Ovary (tissue), 9 donors: Measurements from ENCODE around the gene PNLIPRP2. TPM values are rescaled to one million over a fixed set of nuclear protein-coding genes. Genes with fewer than 3 reads are reported as not detected.

Source experiments
- DNase-seq, 5 donors: peaks; one replicate each; pipeline ENCODE4 v3.0.0-alpha.2; 2019 to 2020
- H3K27ac ChIP-seq, 2 donors: fragments of 200-600 bp; one replicate each; pipeline versions ENCODE4 v1.5.1 to v1.8.0; 2019 to 2022
- H3K27me3 ChIP-seq: fragments of 200-600 bp; one replicate; pipeline ENCODE4 v1.8.0; 2022
- H3K36me3 ChIP-seq: fragments of 200-600 bp; sonication (generic); one replicate; pipeline ENCODE4 v1.5.1; 2019
- H3K4me1 ChIP-seq: one replicate; pipeline ENCODE4 v1.8.1; 2013; ENCODE audit warnings: mild to moderate bottlenecking, moderate library complexity; ENCODE audit not compliant: insufficient read depth
- H3K4me3 ChIP-seq: fragments of 200-600 bp; sonication (generic); one replicate; pipeline ENCODE4 v1.5.1; 2017
- H3K9me3 ChIP-seq, 2 donors: fragments of 200-600 bp in 1 of 2; sonication (generic) in 1 of 2; one replicate each; pipeline versions ENCODE4 v1.5.1 to v1.8.1; 2013 to 2019; ENCODE audit warnings: mild to moderate bottlenecking in 1 of 2, moderate library complexity in 1 of 2
- EP300 ChIP-seq: sonication (generic); formaldehyde crosslinking; IDR thresholded peaks from one replicate; pipeline ENCODE4 v1.6.1; 2017; ENCODE audit warnings: antibody characterized with exemption
- POLR2A ChIP-seq: fragments of 450-650 bp; IDR thresholded peaks from one replicate; pipeline ENCODE4 v1.6.1; 2017; ENCODE audit warnings: antibody characterized with exemption, mild to moderate bottlenecking, moderate library complexity
- WGBS, 3 donors: extraction: QIAGEN DNeasy Blood & Tissue Kit in 1 of 3; methylation state at CpG; one replicate each; pipeline versions ENCODE4 v1.1.5 to v1.1.7; 2013 to 2017; 5-methylcytosine and 5-hydroxymethylcytosine counted together
- intact Hi-C, 4 donors: fragments of 100-400 bp; cut with DNase I; formaldehyde crosslinking; loops; one replicate each; pipeline versions ENCODE4 v1.11.0 to v1.15.1; 2022 to 2023
- polyA plus RNA-seq, 2 donors: library from polyadenylated mRNA; stranded (reverse); fragments of 200-250 nt in 1 of 2; fragments of 350-450 nt in 1 of 2; fragmentation: Illumina TruSeq in 1 of 2; extraction: RNeasy Lipid Tissue Mini Kit (QIAGEN cat#74804) in 1 of 2; gene quantifications; one replicate each; pipeline ENCODE4 v1.2.3, GENCODE V29; 2013 to 2014
- total RNA-seq, 7 donors: library from RNA; depleted of rRNA in 2 of 7; stranded (reverse); fragments of >200 nt in 2 of 7; fragmentation: NEBNext Ultra II Directional in 3 of 7; extraction: Animal tissue kit (Norgen Biotek cat#: 25700) in 3 of 7; gene quantifications; one replicate each; pipeline versions ENCODE4 v1.1.0 to v1.2.4, GENCODE V29; 2016 to 2023
- TF ChIP-seq, protein P1 (sequence below), 3 donors: fragments of 450-650 bp in 2 of 3; fragments of 200-600 bp in 1 of 3; IDR thresholded peaks; one replicate each; pipeline versions ENCODE4 v1.5.1 to v1.8.0; 2016 to 2022; ENCODE audit warnings: antibody characterized with exemption in 3 of 3, mild to moderate bottlenecking in 1 of 3
- donor health status: DM: no; HTN: no; CAD: no; lungs with moderate emphysema.
- donor health status: DM: no; HTN: no; CAD: no.
- donor health status: Bipolar disorder and iron deficiency.
- donor health status: DM: yes; HTN: yes; CAD: no.
- donor health status: DM: no; HTN: no; CAD: no.
- donor health status: DM: yes; HTN: yes; CAD: no.

PNLIPRP2 gene
- total and polyA plus RNA-seq, 9 donors, result 0.15 to 1.4 (median 0.24) TPM; not detected in 4

DNA sequence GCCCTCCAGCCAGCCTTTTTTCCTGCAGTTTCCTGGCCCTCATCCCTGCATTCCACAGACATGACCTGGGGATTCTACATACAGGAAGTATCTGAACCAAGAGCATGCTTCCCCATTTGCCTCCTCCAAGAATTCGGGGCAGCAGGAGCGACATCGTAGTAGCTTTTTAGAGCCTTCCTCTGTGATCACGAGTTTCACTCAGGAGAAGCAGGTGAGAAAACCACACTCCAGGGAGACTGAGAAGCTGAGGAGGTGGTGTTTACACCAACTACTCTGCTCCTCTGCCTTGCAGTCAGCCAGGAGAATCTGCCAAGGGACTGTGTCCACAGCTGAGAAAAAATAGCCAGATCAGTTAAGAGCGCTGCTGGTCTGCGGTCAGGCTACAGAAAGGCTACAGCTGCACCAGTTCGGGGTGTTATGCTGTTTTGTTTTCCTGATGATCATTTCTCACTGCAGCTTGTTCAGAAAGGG lies 67.5 kb downstream of the PNLIPRP2 start:
- Histone ChIP-seq H3K4me1 (peaks cover 34% of the 10 kb centered on the region), H3K27ac (peak overlapping the region in 1 of 2 donors; percentile 48), H3K36me3 (no peaks in the 10 kb centered on the region), H3K9me3 (no peaks in the 10 kb centered on the region), H3K4me3 (no peak overlapping the region), H3K27me3 (no peaks in the 10 kb centered on the region)
- intact Hi-C loops, result loop anchor here in 3 of 4 donors (5.0 to 10.0 kb wide), 2 partner anchors 57 to 99 kb away; partner anchors contain the start of gene HSPA12A (in 2 of the 3)
- no peak for TF ChIP-seq EP300
- no peak for TF ChIP-seq POLR2A
- TF ChIP-seq, protein P1, sequence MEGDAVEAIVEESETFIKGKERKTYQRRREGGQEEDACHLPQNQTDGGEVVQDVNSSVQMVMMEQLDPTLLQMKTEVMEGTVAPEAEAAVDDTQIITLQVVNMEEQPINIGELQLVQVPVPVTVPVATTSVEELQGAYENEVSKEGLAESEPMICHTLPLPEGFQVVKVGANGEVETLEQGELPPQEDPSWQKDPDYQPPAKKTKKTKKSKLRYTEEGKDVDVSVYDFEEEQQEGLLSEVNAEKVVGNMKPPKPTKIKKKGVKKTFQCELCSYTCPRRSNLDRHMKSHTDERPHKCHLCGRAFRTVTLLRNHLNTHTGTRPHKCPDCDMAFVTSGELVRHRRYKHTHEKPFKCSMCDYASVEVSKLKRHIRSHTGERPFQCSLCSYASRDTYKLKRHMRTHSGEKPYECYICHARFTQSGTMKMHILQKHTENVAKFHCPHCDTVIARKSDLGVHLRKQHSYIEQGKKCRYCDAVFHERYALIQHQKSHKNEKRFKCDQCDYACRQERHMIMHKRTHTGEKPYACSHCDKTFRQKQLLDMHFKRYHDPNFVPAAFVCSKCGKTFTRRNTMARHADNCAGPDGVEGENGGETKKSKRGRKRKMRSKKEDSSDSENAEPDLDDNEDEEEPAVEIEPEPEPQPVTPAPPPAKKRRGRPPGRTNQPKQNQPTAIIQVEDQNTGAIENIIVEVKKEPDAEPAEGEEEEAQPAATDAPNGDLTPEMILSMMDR (IDR thresholded peaks at IDR 0.05), result no peak
- DNase-seq, result peak in 3 of 5 donors; percentile 43 to 46 (median 45)
- 4 to 7% (median 5%) methylated on average over 7 of the region's 7 CpGs for WGBS, 3 donors

DNA sequence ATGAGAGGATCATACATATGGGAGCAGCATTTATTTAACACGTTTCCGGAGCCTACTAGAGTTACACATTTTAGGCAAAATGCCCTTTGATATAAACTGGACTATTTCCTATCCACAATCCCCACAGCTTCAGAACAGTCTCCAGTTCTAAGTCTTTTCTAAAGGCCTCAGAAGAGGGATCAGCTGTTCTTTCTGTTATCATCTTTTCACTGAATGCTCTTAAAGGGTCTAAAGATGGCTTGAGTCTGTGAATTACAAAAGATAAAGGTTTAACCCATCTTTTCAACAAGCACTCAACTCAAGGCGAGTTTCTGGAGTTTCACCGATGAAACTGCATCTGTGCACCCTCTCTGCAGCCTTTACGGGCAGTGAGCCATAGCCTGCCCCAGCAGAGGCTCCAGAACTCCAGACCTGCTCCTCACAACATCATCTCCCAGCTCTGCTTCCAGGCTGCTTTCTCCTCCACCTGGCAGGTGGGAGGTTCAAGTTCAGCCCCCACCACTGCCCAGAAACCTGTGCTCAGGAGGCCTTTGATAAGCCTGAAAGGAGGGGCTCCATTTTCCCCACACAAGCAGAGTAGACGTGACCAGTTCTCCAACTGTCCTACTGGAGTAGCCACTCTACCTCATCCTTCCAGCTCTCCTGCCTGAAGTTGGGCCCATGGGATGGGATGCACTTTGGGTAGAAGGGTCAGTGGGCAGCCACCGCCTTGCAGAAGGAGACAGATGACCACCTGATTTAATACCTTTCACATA lies 68.2 kb downstream of the PNLIPRP2 start:
- intact Hi-C loops, result loop anchor here in 3 of 4 donors (5.0 to 10.0 kb wide), 2 partner anchors 56 to 98 kb away; partner anchors contain the start of gene HSPA12A (in 2 of the 3)
- peaks cover 35% of the 10 kb centered on the region for H3K4me1 ChIP-seq
- H3K27me3 ChIP-seq, result no peaks in the 10 kb centered on the region
- no peaks in the 10 kb centered on the region for H3K36me3 ChIP-seq
- peak overlapping the region in 1 of 2 donors; percentile 48 for H3K27ac ChIP-seq
- H3K4me3 ChIP-seq, result no peak overlapping the region
- no peaks in the 10 kb centered on the region for H3K9me3 ChIP-seq
- peak in 1 of 5 donors; percentile 17 for DNase-seq
- TF ChIP-seq EP300 (no peak), POLR2A (no peak)
- TF ChIP-seq, protein P1 (IDR thresholded peaks at IDR 0.05), result no peak
- WGBS, 3 donors, result 31 to 40% (median 37%) methylated on average over 7 of the region's 7 CpGs

DNA sequence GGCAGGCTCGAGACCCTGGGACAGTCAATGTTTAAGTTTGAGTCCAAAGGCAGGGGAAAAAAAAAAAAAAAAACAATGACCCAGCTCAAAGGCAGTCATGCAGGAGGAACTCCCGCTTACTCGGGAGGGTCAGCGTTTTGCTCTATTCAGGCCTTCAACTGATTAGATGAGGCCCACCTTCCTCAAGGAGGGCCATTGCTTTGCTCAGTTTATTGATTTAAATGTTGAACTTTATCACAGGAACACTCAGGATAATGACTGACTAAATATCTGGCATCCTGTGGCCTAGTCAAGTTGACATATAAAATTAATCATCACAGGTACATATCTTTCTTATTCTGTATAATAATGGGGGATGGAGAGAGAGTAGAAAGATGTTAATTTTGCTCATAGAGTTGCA lies 69.0 kb downstream of the PNLIPRP2 start:
- 64 to 82% (median 74%) methylated on average over 4 of the region's 4 CpGs for WGBS, 3 donors
- Histone ChIP-seq H3K4me1 (peaks cover 42% of the 10 kb centered on the region), H3K27ac (peak overlapping the region in 1 of 2 donors; percentile 69), H3K9me3 (no peaks in the 10 kb centered on the region), H3K27me3 (no peaks in the 10 kb centered on the region), H3K36me3 (no peaks in the 10 kb centered on the region), H3K4me3 (no peak overlapping the region)
- intact Hi-C loops, result loop anchor here (2.0 to 10.0 kb wide), 3 partner anchors 51 to 98 kb away; partner anchors contain the start of gene HSPA12A (in 3 of the 4)
- no peak for TF ChIP-seq EP300
- TF ChIP-seq POLR2A, result no peak
- TF ChIP-seq, protein P1 (IDR thresholded peaks at IDR 0.05), result no peak
- no peak for DNase-seq

DNA sequence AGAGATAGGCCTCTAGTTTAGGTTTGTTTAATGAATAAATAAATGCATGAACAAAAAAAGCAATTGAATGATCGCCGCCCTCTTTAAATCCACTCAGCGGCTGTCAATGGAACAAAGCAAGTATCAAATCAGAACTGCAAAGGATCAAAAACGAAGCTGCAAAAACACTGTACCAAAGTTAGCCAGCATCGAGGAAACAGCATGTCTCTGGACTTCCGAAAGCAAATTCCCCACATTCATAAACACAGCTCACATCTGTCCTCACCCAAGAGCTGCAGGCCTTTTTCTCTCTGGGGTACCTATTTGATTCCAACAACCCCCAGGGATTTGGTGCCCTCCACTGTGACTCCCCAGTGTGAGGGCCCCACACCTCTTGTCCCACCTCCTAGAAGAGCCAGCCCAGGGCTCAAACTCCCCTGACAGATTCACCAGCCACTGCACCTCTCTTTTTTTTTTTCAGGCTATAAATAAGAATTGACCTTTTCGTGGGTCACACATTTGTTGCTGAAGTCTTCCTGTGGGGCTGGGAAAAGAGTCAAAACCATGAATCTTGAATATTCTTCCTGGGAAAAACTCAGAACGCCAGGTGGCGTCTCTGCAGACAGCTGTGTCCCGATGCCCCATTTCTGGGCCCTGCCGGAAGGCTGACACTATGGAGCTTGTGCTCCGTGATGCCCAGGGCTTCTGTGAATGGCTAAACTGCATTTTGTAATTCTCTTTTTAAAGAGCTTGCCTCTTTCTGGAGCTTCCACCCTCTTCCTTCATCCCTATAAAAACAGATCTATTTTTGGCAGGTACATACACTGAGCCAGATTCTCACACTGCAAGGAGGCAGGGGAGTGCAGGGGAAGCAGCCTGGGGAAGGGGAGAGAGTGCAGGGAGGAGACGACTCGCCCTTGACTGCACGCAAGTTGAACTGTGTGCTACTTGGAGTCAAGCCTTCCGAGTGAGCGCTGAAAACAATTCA lies 69.9 kb downstream of the PNLIPRP2 start:
- WGBS, 3 donors, result 10 to 18% (median 12%) methylated on average over 17 of the region's 17 CpGs
- peak; percentile 67 to 76 (median 73) for DNase-seq
- intact Hi-C loops, result loop anchor here in 2 of 4 donors (2.0 to 10.0 kb wide), 2 partner anchors 50 to 54 kb away; partner anchors contain the start of gene HSPA12A (in 1 of the 2)
- no peak for TF ChIP-seq POLR2A
- TF ChIP-seq, protein P1 (IDR thresholded peaks at IDR 0.05), result peak; percentile 36 to 59 (median 40)
- H3K4me3 ChIP-seq, result no peak overlapping the region
- peaks cover 44% of the 10 kb centered on the region for H3K4me1 ChIP-seq
- H3K27ac ChIP-seq, result peak overlapping the region in 1 of 2 donors; percentile 69
- no peaks in the 10 kb centered on the region for H3K27me3 ChIP-seq
- H3K9me3 ChIP-seq, result no peaks in the 10 kb centered on the region
- no peaks in the 10 kb centered on the region for H3K36me3 ChIP-seq
